IMR-90 (cell line): Measurements from ENCODE around the gene HERC6. TPM values are rescaled to one million over a fixed set of nuclear protein-coding genes. Genes with fewer than 3 reads are reported as not detected.

Experiments
- ATAC-seq: fragments of 200-7000 bp; cut with Tn5 transposase; 2 replicates; pipeline ENCODE4 v1.9.1; 2020; ENCODE audit warnings: low read depth, mild to moderate bottlenecking, moderate library complexity
- BruUV-seq: library from RNA; stranded (reverse); fragments of 400-500 nt; replicated peaks from 2 replicates; lab custom pipeline; 2021; lab: Mats Ljungman, UMichigan
- CTCF ChIA-PET: fragments of 300-600 bp; formaldehyde crosslinking; extraction: SDS; loops from one replicate; lab custom pipeline; 2021; ENCODE audit warnings: antibody characterized with exemption; lab: Yijun Ruan, JAX
- POLR2A ChIA-PET: fragments of 300-600 bp; sonication (Branson Sonifier 250); formaldehyde crosslinking; loops from one replicate; lab custom pipeline; 2022; ENCODE audit warnings: antibody characterized with exemption; ENCODE audit not compliant: unreplicated experiment; lab: Charles Lee
- DNase-seq: peaks from one replicate; pipeline ENCODE4 v3.0.0; 2013
- H2AFZ ChIP-seq: replicated peaks from 2 replicates; pipeline ENCODE3; 2013; ENCODE audit warnings: low read length, mild to moderate bottlenecking; ENCODE audit not compliant: poor library complexity
- H2AK5ac ChIP-seq: 2 replicates; pipeline ENCODE4 v1.6.1; 2013; ENCODE audit warnings: low read depth, low read length, inconsistent platforms
- H2AK9ac ChIP-seq: replicated peaks from 2 replicates; pipeline ENCODE3; 2013; ENCODE audit warnings: mild to moderate bottlenecking, low read depth, low read length, moderate library complexity; ENCODE audit not compliant: poor library complexity
- H2BK120ac ChIP-seq: 2 replicates; pipeline ENCODE4 v1.6.1; 2013; ENCODE audit warnings: low read depth, low read length, inconsistent platforms
- H2BK15ac ChIP-seq: 3 replicates; pipeline ENCODE4 v1.6.1; 2013; ENCODE audit warnings: low read depth, low read length, inconsistent platforms
- H2BK20ac ChIP-seq: 2 replicates; pipeline ENCODE4 v1.6.1; 2013; ENCODE audit warnings: low read depth, mild to moderate bottlenecking, inconsistent platforms, low read length, moderate library complexity
- H2BK5ac ChIP-seq: 2 replicates; pipeline ENCODE4 v1.6.1; 2013; ENCODE audit warnings: mild to moderate bottlenecking, low read depth, low read length, inconsistent platforms; ENCODE audit not compliant: poor library complexity, severe bottlenecking
- H3K14ac ChIP-seq: replicated peaks from 2 replicates; pipeline ENCODE4 v1.6.1; 2013; ENCODE audit warnings: low read depth, low read length, inconsistent platforms
- H3K18ac ChIP-seq: 2 replicates; pipeline ENCODE4 v1.6.1; 2013; ENCODE audit warnings: low read depth, low read length, control low read depth
- H3K23ac ChIP-seq: 2 replicates; pipeline ENCODE4 v1.6.1; 2013; ENCODE audit warnings: low read depth, low read length, inconsistent platforms
- H3K27ac ChIP-seq: 2 replicates; pipeline ENCODE4 v1.5.1; 2013; ENCODE audit warnings: mild to moderate bottlenecking, control low read depth, low read length; ENCODE audit not compliant: insufficient read depth
- H3K27me3 ChIP-seq: 2 replicates; pipeline ENCODE4 v1.6.1; 2013; ENCODE audit warnings: low read length; ENCODE audit not compliant: control insufficient read depth, insufficient read depth
- H3K36me3 ChIP-seq: 2 replicates; pipeline ENCODE4 v1.6.1; 2013; ENCODE audit warnings: low read length, mixed read lengths; ENCODE audit not compliant: control insufficient read depth, insufficient read depth
- H3K4ac ChIP-seq: 2 replicates; pipeline ENCODE4 v1.6.1; 2013; ENCODE audit warnings: low read depth, low read length, inconsistent platforms
- H3K4me1 ChIP-seq: 2 replicates; pipeline ENCODE4 v1.6.1; 2013; ENCODE audit warnings: low read length, mixed read lengths; ENCODE audit not compliant: control insufficient read depth, insufficient read depth
- H3K4me2 ChIP-seq: 2 replicates; pipeline ENCODE4 v1.6.1; 2013; ENCODE audit warnings: low read depth, mild to moderate bottlenecking, control low read depth, low read length, moderate library complexity
- H3K4me3 ChIP-seq: 2 replicates; pipeline ENCODE4 v1.5.1; 2013; ENCODE audit warnings: low read depth, mild to moderate bottlenecking, control low read depth, low read length, moderate library complexity; ENCODE audit not compliant: insufficient read depth
- H3K56ac ChIP-seq: 2 replicates; pipeline ENCODE4 v1.6.1; 2013; ENCODE audit warnings: low read length, inconsistent platforms; ENCODE audit not compliant: insufficient read depth; ENCODE audit errors: extremely low read depth
- H3K79me1 ChIP-seq, 2 experiments: 2 replicates each; pipeline ENCODE4 v1.6.1; 2013; ENCODE audit warnings: low read length in 2 of 2, inconsistent platforms in 1 of 2, low read depth in 1 of 2
- H3K9ac ChIP-seq: 2 replicates; pipeline ENCODE4 v1.6.1; 2013; ENCODE audit warnings: low read depth, low read length, control low read depth
- H3K9me1 ChIP-seq: 2 replicates; pipeline ENCODE4 v1.6.1; 2013; ENCODE audit warnings: low read length, inconsistent platforms; ENCODE audit not compliant: insufficient read depth
- H3K9me3 ChIP-seq: 2 replicates; pipeline ENCODE4 v1.6.1; 2013; ENCODE audit warnings: low read length; ENCODE audit not compliant: control insufficient read depth, insufficient read depth
- H4K20me1 ChIP-seq: 2 replicates; pipeline ENCODE4 v1.6.1; 2013; ENCODE audit warnings: low read length, inconsistent platforms; ENCODE audit not compliant: insufficient read depth
- H4K5ac ChIP-seq: 2 replicates; pipeline ENCODE4 v1.6.1; 2013; ENCODE audit warnings: mild to moderate bottlenecking, low read depth, low read length, control low read depth
- H4K8ac ChIP-seq, 2 experiments: 2 replicates each; pipeline ENCODE4 v1.6.1; 2013; ENCODE audit warnings: low read depth in 2 of 2, low read length in 2 of 2, control low read depth in 1 of 2, inconsistent platforms in 1 of 2
- H4K91ac ChIP-seq: 2 replicates; pipeline ENCODE4 v1.6.1; 2013; ENCODE audit warnings: low read depth, low read length, inconsistent platforms; ENCODE audit not compliant: insufficient read depth
- CEBPB ChIP-seq: IDR thresholded peaks from 2 replicates; pipeline ENCODE4 v1.6.1; 2012; ENCODE audit warnings: low read depth, low read length, improper control_type of control experiment
- FOS ChIP-seq: fragments of 150-350 bp; IDR thresholded peaks from 2 replicates; pipeline ENCODE4 v1.6.1; 2016; ENCODE audit warnings: low read depth, low read length
- MAFK ChIP-seq: IDR thresholded peaks from 2 replicates; pipeline ENCODE4 v1.6.1; 2012; ENCODE audit warnings: low read depth, low read length, improper control_type of control experiment
- MAZ ChIP-seq: IDR thresholded peaks from 2 replicates; pipeline ENCODE4 v1.6.1; 2012; ENCODE audit warnings: low read depth, mild to moderate bottlenecking, low read length, improper control_type of control experiment, moderate library complexity, borderline replicate concordance
- NFE2L2 ChIP-seq: fragments of 150-350 bp; IDR thresholded peaks from 2 replicates; pipeline ENCODE4 v1.6.1; 2016; ENCODE audit warnings: low read depth, mild to moderate bottlenecking, low read length
- RAD21 ChIP-seq: IDR thresholded peaks from 2 replicates; pipeline ENCODE4 v1.6.1; 2012; ENCODE audit warnings: low read length, improper control_type of control experiment
- RCOR1 ChIP-seq: IDR thresholded peaks from 2 replicates; pipeline ENCODE4 v1.6.1; 2012; ENCODE audit warnings: mild to moderate bottlenecking, low read length, improper control_type of control experiment; ENCODE audit not compliant: insufficient replicate concordance
- RFX5 ChIP-seq: IDR thresholded peaks from 2 replicates; pipeline ENCODE4 v1.8.0; 2012; ENCODE audit warnings: low read depth, mild to moderate bottlenecking, low read length, moderate library complexity
- USF2 ChIP-seq: fragments of 150-350 bp; IDR thresholded peaks from 2 replicates; pipeline ENCODE4 v1.6.1; 2017; ENCODE audit warnings: mild to moderate bottlenecking, antibody characterized with exemption, low read length, low read depth
- WGBS, 2 experiments: methylation state at CpG; one replicate each; pipeline versions ENCODE4 v1.1.5 to v1.1.7; 2013; ENCODE audit warnings: missing lambda C conversion rate in 2 of 2; ENCODE audit not compliant: insufficient read length in 1 of 2; ENCODE audit errors: extremely low coverage in 2 of 2; 5-methylcytosine and 5-hydroxymethylcytosine counted together
- dilution Hi-C: fragments of 300-500 bp; cut with HindIII; formaldehyde crosslinking; loops from one replicate; pipeline ENCODE4 v1.14.3; 2018; ENCODE audit warnings: low sequenced_read_pairs; ENCODE audit not compliant: unreplicated experiment
- in situ Hi-C: fragments of 300-500 bp; cut with MboI; formaldehyde crosslinking; loops from 3 replicates; pipeline ENCODE4 v1.14.3; 2019; ENCODE audit warnings: low sequenced_read_pairs, inconsistent platforms, mixed read lengths
- intact Hi-C: fragments of 100-400 bp; cut with micrococcal nuclease; formaldehyde crosslinking; loops from 2 replicates; pipeline ENCODE4 v1.10.0; 2022
- polyA plus RNA-seq, 3 experiments: library from polyadenylated mRNA; depleted of rRNA; stranded (reverse); fragments of >200 nt; gene quantifications; 2 replicates each; pipeline ENCODE4 v1.2.3, GENCODE V29; 2012; ENCODE audit warnings: low replicate concordance in 1 of 3
- total RNA-seq: library from RNA; depleted of rRNA; stranded (reverse); fragments of >200 nt; gene quantifications from 2 replicates; pipeline ENCODE4 v1.2.3, GENCODE V29; 2012
- TF ChIP-seq, protein P1 (sequence below): fragments of 150-350 bp; IDR thresholded peaks from 2 replicates; pipeline ENCODE4 v1.6.1; 2016; ENCODE audit warnings: low read depth, mild to moderate bottlenecking, low read length, moderate library complexity, borderline replicate concordance
- TF ChIP-seq, protein P2 (sequence below): conservative IDR thresholded peaks from 2 replicates; pipeline ENCODE4 v1.5.1; 2012; ENCODE audit warnings: mild to moderate bottlenecking, low read depth, low read length, improper control_type of control experiment

The HERC6 gene
- total and polyA plus RNA-seq, 2 of the 4 experiments (the other 2 are of a cell fraction), result 0.53 to 1.6 TPM

- H4K20me1 ChIP-seq, result no peaks in the 10 kb centered on the region
- in situ Hi-C loops, result no loop called here
- no peaks in the 10 kb centered on the region for H3K79me1 ChIP-seq
- H2BK5ac ChIP-seq, result no peak overlapping the region
- dilution Hi-C loops, result no loop called here
- BruUV-seq, result no TSS peak
- no peak overlapping the region for H2AK5ac ChIP-seq
- intact Hi-C loops, result no loop called here
- H3K4me2 ChIP-seq, result no peak overlapping the region
- DNase-seq (no peak), ATAC-seq (no peak)
- POLR2A ChIA-PET, result no interaction called here
- H3K14ac ChIP-seq, result no peak overlapping the region
- H2BK120ac ChIP-seq, result no peak overlapping the region
- no peak overlapping the region for H2AK9ac ChIP-seq
- no peak overlapping the region for H3K27ac ChIP-seq
- H3K18ac ChIP-seq, result no peak overlapping the region
- no peak overlapping the region for H3K4ac ChIP-seq
- no peak overlapping the region for H4K91ac ChIP-seq
- CTCF ChIA-PET, result interaction anchor here (0.6 kb wide), 1 partner anchor 27 kb away, joined by 3 read pairs; no protein-coding TSS in a partner anchor
- no peak overlapping the region for H3K23ac ChIP-seq
- no peak overlapping the region for H3K9ac ChIP-seq
- WGBS, 2 experiments, result no CpG with 5 or more reads among the region's 2 CpGs
- H3K9me1 ChIP-seq, result no peaks in the 10 kb centered on the region
- no peak overlapping the region for H4K8ac ChIP-seq
- no peak overlapping the region for H2BK20ac ChIP-seq
- no peak overlapping the region for H3K4me3 ChIP-seq
- H3K9me3 ChIP-seq, result no peaks in the 10 kb centered on the region
- H4K5ac ChIP-seq, result no peak overlapping the region
- H3K36me3 ChIP-seq, result no peaks in the 10 kb centered on the region
- no peak overlapping the region for H3K56ac ChIP-seq
- H2AFZ ChIP-seq, result no peak overlapping the region
- no peaks in the 10 kb centered on the region; the same call in 1 of the 2 replicates for H3K27me3 ChIP-seq
- no peak overlapping the region for H2BK15ac ChIP-seq
- TF ChIP-seq RAD21 (no peak), MAZ (no peak), RCOR1 (no peak), NFE2L2 (no peak), RFX5 (no peak), MAFK (no peak), USF2 (no peak), FOS (no peak), CEBPB (no peak)
- TF ChIP-seq, protein P1, sequence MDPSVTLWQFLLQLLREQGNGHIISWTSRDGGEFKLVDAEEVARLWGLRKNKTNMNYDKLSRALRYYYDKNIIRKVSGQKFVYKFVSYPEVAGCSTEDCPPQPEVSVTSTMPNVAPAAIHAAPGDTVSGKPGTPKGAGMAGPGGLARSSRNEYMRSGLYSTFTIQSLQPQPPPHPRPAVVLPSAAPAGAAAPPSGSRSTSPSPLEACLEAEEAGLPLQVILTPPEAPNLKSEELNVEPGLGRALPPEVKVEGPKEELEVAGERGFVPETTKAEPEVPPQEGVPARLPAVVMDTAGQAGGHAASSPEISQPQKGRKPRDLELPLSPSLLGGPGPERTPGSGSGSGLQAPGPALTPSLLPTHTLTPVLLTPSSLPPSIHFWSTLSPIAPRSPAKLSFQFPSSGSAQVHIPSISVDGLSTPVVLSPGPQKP, result no peak
- TF ChIP-seq, protein P2, sequence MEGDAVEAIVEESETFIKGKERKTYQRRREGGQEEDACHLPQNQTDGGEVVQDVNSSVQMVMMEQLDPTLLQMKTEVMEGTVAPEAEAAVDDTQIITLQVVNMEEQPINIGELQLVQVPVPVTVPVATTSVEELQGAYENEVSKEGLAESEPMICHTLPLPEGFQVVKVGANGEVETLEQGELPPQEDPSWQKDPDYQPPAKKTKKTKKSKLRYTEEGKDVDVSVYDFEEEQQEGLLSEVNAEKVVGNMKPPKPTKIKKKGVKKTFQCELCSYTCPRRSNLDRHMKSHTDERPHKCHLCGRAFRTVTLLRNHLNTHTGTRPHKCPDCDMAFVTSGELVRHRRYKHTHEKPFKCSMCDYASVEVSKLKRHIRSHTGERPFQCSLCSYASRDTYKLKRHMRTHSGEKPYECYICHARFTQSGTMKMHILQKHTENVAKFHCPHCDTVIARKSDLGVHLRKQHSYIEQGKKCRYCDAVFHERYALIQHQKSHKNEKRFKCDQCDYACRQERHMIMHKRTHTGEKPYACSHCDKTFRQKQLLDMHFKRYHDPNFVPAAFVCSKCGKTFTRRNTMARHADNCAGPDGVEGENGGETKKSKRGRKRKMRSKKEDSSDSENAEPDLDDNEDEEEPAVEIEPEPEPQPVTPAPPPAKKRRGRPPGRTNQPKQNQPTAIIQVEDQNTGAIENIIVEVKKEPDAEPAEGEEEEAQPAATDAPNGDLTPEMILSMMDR, result no peak
- H3K4me1 ChIP-seq, result no peaks in the 10 kb centered on the region
These were observed 30.6 kb downstream of the HERC6 start for GRCh38 chr4:88409206-88409605.
